Astrocyte of the spinal cord (primary cell): ENCODE measurements around the gene CHST9.
A peak's percentile ranks its signal among the peaks of the same experiment; 100 is the strongest.

ENCODE experiments used
- DNase-seq: peaks from one replicate; pipeline ENCODE4 v3.0.0; 2011; ENCODE audit warnings: low read depth, low spot score
- H3K4me3 ChIP-seq: 2 replicates; pipeline ENCODE4 v1.5.1; 2011; ENCODE audit warnings: low read depth, mild to moderate bottlenecking, low read length, moderate library complexity
- in situ Hi-C: cut with HindIII; loops from 2 replicates; pipeline ENCODE4 v1.10.0; 2017; ENCODE audit warnings: low sequenced_read_pairs
- TF ChIP-seq, protein P1 (sequence below): IDR thresholded peaks from 2 replicates; pipeline ENCODE4 v1.5.1; 2012; ENCODE audit warnings: low read depth, mild to moderate bottlenecking, low read length, inconsistent platforms

The CHST9 gene

DNA sequence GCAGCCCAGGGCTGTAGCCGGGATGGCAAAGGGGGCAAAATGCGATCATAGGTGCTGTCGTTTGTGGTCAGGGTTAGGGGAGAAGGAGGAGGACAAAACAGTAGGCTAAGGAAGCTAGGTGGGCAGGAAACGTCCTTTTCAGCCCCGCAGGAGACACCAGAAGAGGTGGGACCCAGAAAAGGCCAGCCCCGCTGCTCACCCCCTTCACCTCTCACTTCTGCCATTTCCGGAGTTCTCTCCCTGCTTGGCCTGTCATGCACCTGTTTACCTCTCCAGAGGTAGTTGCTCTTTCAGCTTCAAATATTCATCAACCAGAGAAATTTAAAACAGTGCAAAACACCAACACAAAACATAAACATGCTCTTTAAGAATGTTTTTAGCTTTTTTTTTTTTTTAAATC is 320.4 kb downstream of the CHST9 start:
- TF ChIP-seq, protein P1, sequence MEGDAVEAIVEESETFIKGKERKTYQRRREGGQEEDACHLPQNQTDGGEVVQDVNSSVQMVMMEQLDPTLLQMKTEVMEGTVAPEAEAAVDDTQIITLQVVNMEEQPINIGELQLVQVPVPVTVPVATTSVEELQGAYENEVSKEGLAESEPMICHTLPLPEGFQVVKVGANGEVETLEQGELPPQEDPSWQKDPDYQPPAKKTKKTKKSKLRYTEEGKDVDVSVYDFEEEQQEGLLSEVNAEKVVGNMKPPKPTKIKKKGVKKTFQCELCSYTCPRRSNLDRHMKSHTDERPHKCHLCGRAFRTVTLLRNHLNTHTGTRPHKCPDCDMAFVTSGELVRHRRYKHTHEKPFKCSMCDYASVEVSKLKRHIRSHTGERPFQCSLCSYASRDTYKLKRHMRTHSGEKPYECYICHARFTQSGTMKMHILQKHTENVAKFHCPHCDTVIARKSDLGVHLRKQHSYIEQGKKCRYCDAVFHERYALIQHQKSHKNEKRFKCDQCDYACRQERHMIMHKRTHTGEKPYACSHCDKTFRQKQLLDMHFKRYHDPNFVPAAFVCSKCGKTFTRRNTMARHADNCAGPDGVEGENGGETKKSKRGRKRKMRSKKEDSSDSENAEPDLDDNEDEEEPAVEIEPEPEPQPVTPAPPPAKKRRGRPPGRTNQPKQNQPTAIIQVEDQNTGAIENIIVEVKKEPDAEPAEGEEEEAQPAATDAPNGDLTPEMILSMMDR, result no peak
- no peak overlapping the region for H3K4me3 ChIP-seq
- DNase-seq, result no peak
- in situ Hi-C loops, result no loop called here

DNA sequence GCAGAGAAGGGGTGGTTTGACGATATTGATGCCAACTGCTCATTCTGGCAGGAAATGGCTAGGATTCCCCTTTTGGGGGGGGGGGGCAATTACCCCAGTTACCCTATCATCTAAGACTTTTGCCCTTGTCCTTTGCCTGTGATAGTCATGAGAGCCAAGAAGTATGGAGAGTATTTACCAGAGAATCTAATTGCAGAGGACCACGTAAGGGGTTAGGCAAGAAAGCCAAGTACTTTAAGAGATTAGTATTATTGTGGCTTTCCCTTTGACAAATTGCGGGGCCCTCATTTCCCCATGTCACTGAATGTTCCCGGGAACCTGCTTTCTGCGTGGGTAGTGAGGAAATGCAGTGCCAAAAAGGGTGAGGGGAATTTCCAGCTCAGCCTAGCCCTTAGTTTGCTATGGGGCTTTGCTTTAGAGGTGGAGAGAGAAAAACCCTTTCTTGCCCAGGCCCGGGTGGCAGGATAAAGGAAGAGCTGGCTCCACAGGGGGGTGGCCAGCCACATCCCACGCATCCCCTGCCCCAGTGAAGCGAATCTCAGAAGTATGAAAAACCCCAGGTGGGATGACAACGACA is 321.1 kb downstream of the CHST9 start:
- no peak overlapping the region for H3K4me3 ChIP-seq
- in situ Hi-C loops, result no loop called here
- no peak for DNase-seq
- TF ChIP-seq, protein P1, result no peak

GRCh38 chr18:26863122-26863879 is 321.8 kb downstream of the CHST9 start:
- in situ Hi-C loops, result no loop called here
- DNase-seq, result no peak
- TF ChIP-seq, protein P1, result no peak
- peak overlapping the region; percentile 12 for H3K4me3 ChIP-seq

- in situ Hi-C loops, result no loop called here
- no peak for DNase-seq
- TF ChIP-seq, protein P1, result no peak
- H3K4me3 ChIP-seq, result no peak overlapping the region
Observed at GRCh38 chr18:26862084-26862483, 323.0 kb downstream of the CHST9 start.
